GM12873 (cell line): ENCODE measurements around the gene UAP1L1.

Experiments used
- CTCF ChIP-seq: IDR thresholded peaks from 2 replicates; pipeline ENCODE4 v1.5.1; 2012; ENCODE audit warnings: low read depth, mild to moderate bottlenecking, moderate library complexity, low read length, control low read depth; ENCODE audit not compliant: insufficient read depth; ENCODE audit errors: missing control alignments

The UAP1L1 gene

DNA sequence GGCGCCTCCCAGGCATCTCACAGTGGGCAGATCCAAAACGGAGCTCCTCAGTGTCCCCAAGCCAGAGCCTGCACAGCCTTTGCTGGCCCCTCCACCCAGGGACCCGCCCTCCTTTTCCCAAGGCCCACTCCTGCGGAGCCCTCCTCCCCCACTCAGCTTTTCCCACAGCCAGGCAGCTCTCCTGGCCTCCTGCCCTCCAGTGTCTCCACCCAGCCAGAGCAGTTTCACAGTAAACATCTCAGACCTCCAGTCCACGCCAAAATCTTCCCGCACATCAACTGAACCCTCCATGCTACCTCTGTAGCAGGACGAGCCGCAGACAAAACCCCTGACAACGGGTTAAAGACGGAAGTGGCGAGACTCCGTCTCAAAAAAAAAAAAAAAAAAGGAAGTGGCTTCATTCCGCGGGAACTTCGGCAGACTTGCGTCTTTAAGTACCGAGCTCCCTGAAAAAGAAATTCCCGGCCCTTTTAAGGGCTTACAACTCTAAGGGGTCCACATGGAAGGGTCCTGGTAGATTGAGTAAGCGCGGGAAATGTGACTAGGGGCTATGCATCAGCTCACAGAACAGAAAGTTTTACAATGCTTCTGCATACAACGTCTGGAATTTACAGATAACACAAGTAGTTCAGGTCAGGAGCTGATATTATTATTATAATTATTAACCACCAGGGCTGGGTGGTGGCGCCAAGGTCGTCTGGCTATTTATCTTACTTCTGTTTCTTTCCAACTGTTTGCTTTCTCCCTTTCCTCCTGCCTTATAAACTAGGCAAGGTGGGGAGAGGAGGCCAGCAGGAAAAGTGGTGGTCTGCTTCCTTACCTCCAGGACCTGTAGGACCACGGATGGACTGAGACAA, 50.2 kb downstream of the UAP1L1 start:
- TF ChIP-seq CTCF: no peak

DNA sequence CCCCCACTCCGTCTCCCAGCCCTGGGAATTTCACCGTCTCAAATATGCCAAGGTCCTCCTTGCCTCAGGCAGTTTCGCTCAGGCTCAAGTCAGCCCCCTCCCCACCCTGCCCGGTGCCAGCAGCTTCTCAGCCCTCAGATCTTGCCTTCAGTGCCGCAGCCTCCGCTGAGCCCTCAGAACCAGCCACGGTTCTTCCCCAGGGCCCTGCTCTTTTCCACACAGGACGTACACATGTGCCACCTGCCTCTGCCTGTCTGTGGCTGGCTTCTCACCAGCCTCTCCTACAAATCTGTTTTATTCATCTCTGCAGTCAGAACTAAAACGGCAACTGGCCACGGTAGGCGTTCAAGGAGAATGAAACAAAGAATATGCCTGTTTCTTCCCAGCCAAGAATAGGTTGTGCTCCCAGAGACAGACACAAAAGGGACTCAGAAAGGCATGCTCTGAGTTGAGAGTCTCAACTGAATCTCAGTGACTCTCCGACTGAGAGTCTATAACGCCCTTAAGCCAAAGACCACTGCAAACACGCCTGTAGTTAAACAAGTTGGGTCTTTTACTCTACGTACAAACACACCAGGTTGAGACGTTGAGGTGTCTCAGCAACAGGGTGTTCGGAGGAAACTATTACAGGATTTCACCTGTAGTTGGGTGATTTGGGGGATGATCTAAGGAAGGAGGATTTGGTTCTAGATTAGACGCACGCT, 51.0 kb downstream of the UAP1L1 start:
- TF ChIP-seq CTCF: no peak

- no peak for TF ChIP-seq CTCF
These were observed 51.6 kb downstream of the UAP1L1 start for GRCh38 chr9:137128862-137129455.

DNA sequence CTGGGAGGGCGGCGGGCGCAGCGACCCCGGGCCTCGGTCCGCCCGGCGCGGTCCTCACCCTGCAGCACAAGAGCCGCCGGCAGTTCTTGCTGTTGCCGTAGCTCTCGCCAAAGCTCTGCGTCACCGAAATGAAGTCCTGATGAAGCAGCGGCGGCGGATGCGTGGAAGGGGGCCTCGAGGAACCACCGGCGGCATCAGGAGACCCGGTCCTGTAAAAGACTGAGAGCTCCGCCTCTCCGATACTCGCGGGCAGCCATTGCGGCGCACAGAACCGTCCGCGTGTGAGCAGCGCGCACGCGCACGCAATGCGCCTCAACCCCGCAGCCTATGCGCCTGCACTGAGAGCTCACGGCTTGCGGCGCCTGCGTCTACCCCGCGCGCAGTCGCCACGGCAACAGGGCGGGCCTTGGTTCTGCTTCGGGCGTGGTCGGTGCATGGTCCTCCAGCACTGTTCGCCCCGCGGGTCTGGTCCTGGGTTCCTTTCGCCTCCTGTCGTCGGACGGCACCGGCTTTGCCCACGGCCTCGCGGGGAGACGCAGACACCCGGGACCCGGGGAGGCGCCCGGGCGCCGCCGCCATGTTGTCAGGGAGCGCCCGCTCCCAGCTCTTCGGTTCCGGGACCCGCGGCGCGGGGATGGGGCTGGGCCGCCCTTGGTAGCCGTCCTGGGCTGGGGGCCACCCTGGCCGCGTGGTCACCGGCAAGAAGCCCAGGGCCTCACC, 52.3 kb downstream of the UAP1L1 start:
- no peak for TF ChIP-seq CTCF

GRCh38 chr9:137130176-137130755, 52.9 kb downstream of the UAP1L1 start:
- no peak for TF ChIP-seq CTCF
